Limb (tissue), 2 donors: ENCODE results near the gene MAP4K4.

ENCODE experiments used
- DNase-seq, 2 donors: peaks; one replicate each; pipeline ENCODE4 v3.0.0-alpha.2; 2016; ENCODE audit errors: extremely low spot score in 2 of 2

MAP4K4 gene

GRCh38 chr2:101833890-101834523, 136.5 kb downstream of the MAP4K4 start:
- no peak for DNase-seq

- no peak for DNase-seq
Observed at GRCh38 chr2:101837354-101837753, 139.8 kb downstream of the MAP4K4 start.

GRCh38 chr2:101841679-101842327, 144.3 kb downstream of the MAP4K4 start:
- no peak for DNase-seq

- no peak for DNase-seq
Observed at GRCh38 chr2:101842471-101842870, 145.0 kb downstream of the MAP4K4 start.

GRCh38 chr2:101843048-101843447, 145.5 kb downstream of the MAP4K4 start:
- no peak for DNase-seq

GRCh38 chr2:101843471-101843870, 146.0 kb downstream of the MAP4K4 start:
- no peak for DNase-seq

GRCh38 chr2:101844055-101844635, 146.6 kb downstream of the MAP4K4 start:
- DNase-seq = no peak

- no peak for DNase-seq
Observed at GRCh38 chr2:101846973-101847372, 149.5 kb downstream of the MAP4K4 start.

GRCh38 chr2:101847661-101848339, 150.3 kb downstream of the MAP4K4 start:
- DNase-seq = no peak

- DNase-seq = no peak
Observed at GRCh38 chr2:101848769-101849410, 151.4 kb downstream of the MAP4K4 start.

GRCh38 chr2:101850450-101850849, 152.9 kb downstream of the MAP4K4 start:
- DNase-seq = no peak

GRCh38 chr2:101850991-101851390, 153.5 kb downstream of the MAP4K4 start:
- DNase-seq = no peak

- no peak for DNase-seq
Observed at GRCh38 chr2:101852824-101853223, 155.3 kb downstream of the MAP4K4 start.

GRCh38 chr2:101854877-101855276, 157.4 kb downstream of the MAP4K4 start:
- no peak for DNase-seq

GRCh38 chr2:101855776-101856175, 158.3 kb downstream of the MAP4K4 start:
- no peak for DNase-seq

GRCh38 chr2:101858246-101858645, 160.7 kb downstream of the MAP4K4 start:
- no peak for DNase-seq

GRCh38 chr2:101858910-101859309, 161.4 kb downstream of the MAP4K4 start:
- no peak for DNase-seq

GRCh38 chr2:101859604-101860003, 162.1 kb downstream of the MAP4K4 start:
- DNase-seq = no peak

GRCh38 chr2:101860157-101860556, 162.7 kb downstream of the MAP4K4 start:
- DNase-seq = no peak

GRCh38 chr2:101860782-101861181, 163.3 kb downstream of the MAP4K4 start:
- no peak for DNase-seq

- no peak for DNase-seq
Observed at GRCh38 chr2:101861382-101861781, 163.9 kb downstream of the MAP4K4 start.

GRCh38 chr2:101863534-101863933, 166.0 kb downstream of the MAP4K4 start:
- no peak for DNase-seq
